Liver (tissue), 9 donors: ENCODE measurements around the gene HEATR5B. TPM values are rescaled to one million over a fixed set of nuclear protein-coding genes. Genes with fewer than 3 reads are reported as not detected.

Experiments
- DNase-seq: peaks from one replicate; pipeline ENCODE4 v3.0.0-alpha.2; 2017; ENCODE audit warnings: low spot score
- H3K27ac ChIP-seq, 2 donors: one replicate each; pipeline ENCODE4 v1.7.0; 2013; ENCODE audit warnings: inconsistent platforms in 2 of 2, low read length in 2 of 2, control low read depth in 1 of 2, low read depth in 1 of 2, mild to moderate bottlenecking in 1 of 2
- H3K27me3 ChIP-seq, 4 donors: one replicate each; pipeline versions ENCODE4 v1.6.1 to v1.7.0; 2013; ENCODE audit warnings: low read length in 3 of 4, inconsistent platforms in 1 of 4, mild to moderate bottlenecking in 1 of 4, moderate library complexity in 1 of 4; ENCODE audit not compliant: control insufficient read depth in 4 of 4, insufficient read depth in 4 of 4
- H3K36me3 ChIP-seq, 4 donors: one replicate each; pipeline versions ENCODE4 v1.6.1 to v1.7.0; 2013; ENCODE audit warnings: low read length in 3 of 4, mild to moderate bottlenecking in 3 of 4, low read depth in 1 of 4, moderate library complexity in 1 of 4; ENCODE audit not compliant: control insufficient read depth in 4 of 4, insufficient read depth in 3 of 4
- H3K4me1 ChIP-seq, 4 donors: one replicate each; pipeline versions ENCODE4 v1.6.1 to v1.7.0; 2013; ENCODE audit warnings: low read length in 3 of 4, mild to moderate bottlenecking in 3 of 4, moderate library complexity in 1 of 4; ENCODE audit not compliant: control insufficient read depth in 4 of 4, insufficient read depth in 4 of 4
- H3K4me3 ChIP-seq, 3 donors: one replicate each; pipeline versions ENCODE4 v1.6.1 to v1.7.0; 2013; ENCODE audit warnings: low read length in 3 of 3, control low read depth in 1 of 3, low read depth in 1 of 3, mild to moderate bottlenecking in 1 of 3
- H3K9ac ChIP-seq, 2 donors: one replicate each; pipeline ENCODE4 v1.7.0; 2013; ENCODE audit warnings: low read length in 2 of 2, mild to moderate bottlenecking in 2 of 2, moderate library complexity in 2 of 2, control low read depth in 1 of 2, low read depth in 1 of 2
- H3K9me3 ChIP-seq, 4 donors: one replicate each; pipeline versions ENCODE4 v1.6.1 to v1.7.0; 2013; ENCODE audit warnings: low read length in 3 of 4; ENCODE audit not compliant: control insufficient read depth in 4 of 4
- FOXA1 ChIP-seq: IDR thresholded peaks from 2 replicates; pipeline ENCODE4 v1.6.1; 2016; ENCODE audit warnings: antibody characterized with exemption
- FOXA2 ChIP-seq: IDR thresholded peaks from 2 replicates; pipeline ENCODE4 v1.6.1; 2016; ENCODE audit warnings: antibody characterized with exemption
- GABPA ChIP-seq, 2 donors: IDR thresholded peaks in 1 of 2; conservative IDR thresholded peaks in 1 of 2; 2 replicates each; pipeline ENCODE4 v1.6.1; 2016; ENCODE audit warnings: antibody characterized with exemption in 2 of 2, mild to moderate bottlenecking in 1 of 2, moderate library complexity in 1 of 2
- HNF4A ChIP-seq, 2 donors: conservative IDR thresholded peaks; 2 replicates each; pipeline ENCODE4 v1.6.1; 2016; ENCODE audit warnings: antibody characterized with exemption in 2 of 2, mild to moderate bottlenecking in 2 of 2
- NR2F2 ChIP-seq: IDR thresholded peaks from 2 replicates; pipeline ENCODE4 v1.6.1; 2016; ENCODE audit warnings: antibody characterized with exemption
- RAD21 ChIP-seq, 2 donors: IDR thresholded peaks; 2 replicates each; pipeline ENCODE4 v1.6.1; 2016; ENCODE audit warnings: antibody characterized with exemption in 2 of 2, mild to moderate bottlenecking in 2 of 2
- RXRA ChIP-seq, 2 donors: IDR thresholded peaks; 2 replicates each; pipeline ENCODE4 v1.6.1; 2017 to 2018; ENCODE audit warnings: antibody characterized with exemption in 2 of 2, mild to moderate bottlenecking in 1 of 2
- SP1 ChIP-seq: IDR thresholded peaks from 2 replicates; pipeline ENCODE4 v1.6.1; 2018; ENCODE audit warnings: antibody characterized with exemption, mild to moderate bottlenecking
- TAF1 ChIP-seq: conservative IDR thresholded peaks from 2 replicates; pipeline ENCODE4 v1.6.1; 2016; ENCODE audit warnings: antibody characterized with exemption, mild to moderate bottlenecking
- ZBTB33 ChIP-seq: IDR thresholded peaks from 2 replicates; pipeline ENCODE4 v1.6.1; 2016; ENCODE audit warnings: antibody characterized with exemption
- WGBS: extraction: QIAGEN DNeasy Blood & Tissue Kit; methylation state at CpG from one replicate; pipeline ENCODE4 v1.1.7; 2013; 5-methylcytosine and 5-hydroxymethylcytosine counted together
- polyA plus RNA-seq, 2 donors: library from polyadenylated mRNA; stranded (reverse) in 1 of 2; unstranded in 1 of 2; fragments of 200-250 nt in 1 of 2; fragments of >200 nt in 1 of 2; fragmentation: Nextera tagmentation in 1 of 2; extraction: Ambion mirVana in 1 of 2; gene quantifications; one replicate each; pipeline versions ENCODE4 v1.2.1 to v1.2.3, GENCODE V29; 2013 to 2015
- total RNA-seq, 2 donors: library from RNA; depleted of rRNA; stranded (reverse); fragments of >200 nt; gene quantifications; one replicate each; pipeline ENCODE4 v1.2.3, GENCODE V29; 2014
- TF ChIP-seq, protein P1 (sequence below): fragments of 150-350 bp; IDR thresholded peaks from 2 replicates; pipeline ENCODE4 v1.5.1; 2017; ENCODE audit warnings: improper control_type of control experiment, low read depth, low read length; ENCODE audit not compliant: missing input control
- TF ChIP-seq, protein P2 (sequence below): IDR thresholded peaks from 2 replicates; pipeline ENCODE4 v1.6.1; 2016; ENCODE audit warnings: antibody characterized with exemption, mild to moderate bottlenecking
- donor health status: healthy.
- donor health status: healthy.
- donor health status: healthy.
- donor health status: healthy.
- donor health status: healthy.

Gene HEATR5B
- total and polyA plus RNA-seq, 4 donors: 4.1 to 24.3 (median 11.6) TPM

- H3K27me3 ChIP-seq: no peaks in the 10 kb centered on the region
- H3K4me1 ChIP-seq: no peaks in the 10 kb centered on the region
- no peak overlapping the region for H3K4me3 ChIP-seq
- 97% methylated on average over 8 of the region's 8 CpGs for WGBS
- DNase-seq: no peak
- no peak overlapping the region for H3K9ac ChIP-seq
- no peak for TF ChIP-seq ZBTB33
- TF ChIP-seq NR2F2: no peak
- TF ChIP-seq HNF4A (conservative IDR thresholded peaks at IDR 0.05): no peak
- TF ChIP-seq, protein P1, sequence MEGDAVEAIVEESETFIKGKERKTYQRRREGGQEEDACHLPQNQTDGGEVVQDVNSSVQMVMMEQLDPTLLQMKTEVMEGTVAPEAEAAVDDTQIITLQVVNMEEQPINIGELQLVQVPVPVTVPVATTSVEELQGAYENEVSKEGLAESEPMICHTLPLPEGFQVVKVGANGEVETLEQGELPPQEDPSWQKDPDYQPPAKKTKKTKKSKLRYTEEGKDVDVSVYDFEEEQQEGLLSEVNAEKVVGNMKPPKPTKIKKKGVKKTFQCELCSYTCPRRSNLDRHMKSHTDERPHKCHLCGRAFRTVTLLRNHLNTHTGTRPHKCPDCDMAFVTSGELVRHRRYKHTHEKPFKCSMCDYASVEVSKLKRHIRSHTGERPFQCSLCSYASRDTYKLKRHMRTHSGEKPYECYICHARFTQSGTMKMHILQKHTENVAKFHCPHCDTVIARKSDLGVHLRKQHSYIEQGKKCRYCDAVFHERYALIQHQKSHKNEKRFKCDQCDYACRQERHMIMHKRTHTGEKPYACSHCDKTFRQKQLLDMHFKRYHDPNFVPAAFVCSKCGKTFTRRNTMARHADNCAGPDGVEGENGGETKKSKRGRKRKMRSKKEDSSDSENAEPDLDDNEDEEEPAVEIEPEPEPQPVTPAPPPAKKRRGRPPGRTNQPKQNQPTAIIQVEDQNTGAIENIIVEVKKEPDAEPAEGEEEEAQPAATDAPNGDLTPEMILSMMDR: no peak
- TF ChIP-seq GABPA (IDR thresholded peaks at IDR 0.05 in 1 of 2, conservative IDR thresholded peaks at IDR 0.05 in 1 of 2): no peak
- no peak for TF ChIP-seq FOXA2
- TF ChIP-seq SP1: no peak
- H3K9me3 ChIP-seq: no peaks in the 10 kb centered on the region
- peaks cover 5 to 27% (median 18%) of the 10 kb centered on the region in 4 donors for H3K36me3 ChIP-seq
- no peak overlapping the region for H3K27ac ChIP-seq
Observed at GRCh38 chr2:37029758-37030157, 54.4 kb downstream of the HEATR5B start.

DNA sequence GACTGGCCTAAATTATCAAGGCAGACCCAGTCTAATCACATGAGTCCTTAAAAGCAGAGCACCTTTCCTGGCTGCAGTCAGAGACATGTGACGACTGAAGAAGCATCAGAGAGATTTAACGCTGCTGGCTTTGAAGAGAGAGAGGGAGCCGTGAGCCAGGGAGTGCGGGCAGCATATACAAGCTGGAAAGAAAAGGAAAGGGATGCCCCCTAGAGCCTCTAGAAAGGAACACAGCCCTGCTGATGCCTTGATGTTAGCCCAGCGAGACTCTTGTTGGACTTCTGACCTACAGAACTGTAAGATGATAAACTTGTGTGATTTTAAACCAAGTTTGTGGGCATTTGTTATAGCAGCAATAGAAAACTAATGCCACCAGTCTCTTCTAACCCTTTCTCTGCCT, 58.1 kb downstream of the HEATR5B start:
- no peaks in the 10 kb centered on the region for H3K27me3 ChIP-seq
- TF ChIP-seq GABPA (IDR thresholded peaks at IDR 0.05 in 1 of 2, conservative IDR thresholded peaks at IDR 0.05 in 1 of 2) (no peak), FOXA1 (no peak), NR2F2 (no peak)
- DNase-seq: no peak
- no peak overlapping the region for H3K9ac ChIP-seq
- H3K9me3 ChIP-seq: no peaks in the 10 kb centered on the region
- no peak overlapping the region for H3K27ac ChIP-seq
- H3K4me3 ChIP-seq: no peak overlapping the region
- no peaks in the 10 kb centered on the region for H3K4me1 ChIP-seq
- WGBS: 96% methylated on average over 5 of the region's 5 CpGs
- H3K36me3 ChIP-seq: peaks cover 5 to 29% (median 21%) of the 10 kb centered on the region in 4 donors

GRCh38 chr2:37020887-37021796, 63.0 kb downstream of the HEATR5B start:
- WGBS: 93% methylated on average over 5 of the region's 5 CpGs
- no peak for DNase-seq
- no peaks in the 10 kb centered on the region for H3K4me1 ChIP-seq
- H3K9me3 ChIP-seq: no peaks in the 10 kb centered on the region
- no peak overlapping the region for H3K9ac ChIP-seq
- no peak overlapping the region for H3K4me3 ChIP-seq
- H3K27ac ChIP-seq: no peak overlapping the region
- no peak for TF ChIP-seq TAF1
- TF ChIP-seq, protein P1: no peak
- TF ChIP-seq RXRA (IDR thresholded peaks at IDR 0.05): no peak
- TF ChIP-seq RAD21 (IDR thresholded peaks at IDR 0.05): no peak
- no peak for TF ChIP-seq SP1
- TF ChIP-seq GABPA (IDR thresholded peaks at IDR 0.05 in 1 of 2, conservative IDR thresholded peaks at IDR 0.05 in 1 of 2): no peak
- no peak for TF ChIP-seq NR2F2
- no peak for TF ChIP-seq FOXA2
- no peak for TF ChIP-seq HNF4A (conservative IDR thresholded peaks at IDR 0.05)
- TF ChIP-seq ZBTB33: no peak
- TF ChIP-seq, protein P2, sequence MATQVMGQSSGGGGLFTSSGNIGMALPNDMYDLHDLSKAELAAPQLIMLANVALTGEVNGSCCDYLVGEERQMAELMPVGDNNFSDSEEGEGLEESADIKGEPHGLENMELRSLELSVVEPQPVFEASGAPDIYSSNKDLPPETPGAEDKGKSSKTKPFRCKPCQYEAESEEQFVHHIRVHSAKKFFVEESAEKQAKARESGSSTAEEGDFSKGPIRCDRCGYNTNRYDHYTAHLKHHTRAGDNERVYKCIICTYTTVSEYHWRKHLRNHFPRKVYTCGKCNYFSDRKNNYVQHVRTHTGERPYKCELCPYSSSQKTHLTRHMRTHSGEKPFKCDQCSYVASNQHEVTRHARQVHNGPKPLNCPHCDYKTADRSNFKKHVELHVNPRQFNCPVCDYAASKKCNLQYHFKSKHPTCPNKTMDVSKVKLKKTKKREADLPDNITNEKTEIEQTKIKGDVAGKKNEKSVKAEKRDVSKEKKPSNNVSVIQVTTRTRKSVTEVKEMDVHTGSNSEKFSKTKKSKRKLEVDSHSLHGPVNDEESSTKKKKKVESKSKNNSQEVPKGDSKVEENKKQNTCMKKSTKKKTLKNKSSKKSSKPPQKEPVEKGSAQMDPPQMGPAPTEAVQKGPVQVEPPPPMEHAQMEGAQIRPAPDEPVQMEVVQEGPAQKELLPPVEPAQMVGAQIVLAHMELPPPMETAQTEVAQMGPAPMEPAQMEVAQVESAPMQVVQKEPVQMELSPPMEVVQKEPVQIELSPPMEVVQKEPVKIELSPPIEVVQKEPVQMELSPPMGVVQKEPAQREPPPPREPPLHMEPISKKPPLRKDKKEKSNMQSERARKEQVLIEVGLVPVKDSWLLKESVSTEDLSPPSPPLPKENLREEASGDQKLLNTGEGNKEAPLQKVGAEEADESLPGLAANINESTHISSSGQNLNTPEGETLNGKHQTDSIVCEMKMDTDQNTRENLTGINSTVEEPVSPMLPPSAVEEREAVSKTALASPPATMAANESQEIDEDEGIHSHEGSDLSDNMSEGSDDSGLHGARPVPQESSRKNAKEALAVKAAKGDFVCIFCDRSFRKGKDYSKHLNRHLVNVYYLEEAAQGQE: no peak
- no peak for TF ChIP-seq FOXA1
- H3K27me3 ChIP-seq: no peaks in the 10 kb centered on the region
- peaks cover 5 to 40% (median 24%) of the 10 kb centered on the region in 4 donors for H3K36me3 ChIP-seq
